GM18861 (cell line): ENCODE data around the gene NFKB2.

Experiments used
- ATAC-seq: cut with Tn5 transposase; IDR thresholded peaks from one replicate; pipeline ENCODE4 v1.9.1; 2021; ENCODE audit not compliant: unreplicated experiment

Gene NFKB2

GRCh38 chr10:102394079-102394800 is 1.3 kb upstream of the NFKB2 start:
- ATAC-seq: peak; percentile 77

GRCh38 chr10:102394801-102395399 is 605 bp upstream of the NFKB2 start:
- no peak for ATAC-seq

GRCh38 chr10:102396317-102396650 is 779 bp downstream of the NFKB2 start:
- no peak for ATAC-seq

- ATAC-seq: no peak
Measured at GRCh38 chr10:102396730-102397151, 1.2 kb downstream of the NFKB2 start.

- ATAC-seq: no peak
Measured at GRCh38 chr10:102397222-102398171, 2.0 kb downstream of the NFKB2 start.

- no peak for ATAC-seq
Measured at GRCh38 chr10:102398172-102399020, 2.9 kb downstream of the NFKB2 start.

- ATAC-seq: peak; percentile 34
Measured at GRCh38 chr10:102399217-102400021, 3.9 kb downstream of the NFKB2 start.

- ATAC-seq: no peak
Measured at GRCh38 chr10:102400076-102400475, 4.6 kb downstream of the NFKB2 start.

GRCh38 chr10:102400598-102401341 is 5.3 kb downstream of the NFKB2 start:
- ATAC-seq: no peak

- ATAC-seq: no peak
Measured at GRCh38 chr10:102401342-102401654, 5.8 kb downstream of the NFKB2 start.

GRCh38 chr10:102401735-102402511 is 6.4 kb downstream of the NFKB2 start:
- no peak for ATAC-seq

GRCh38 chr10:102402512-102402896 is 7.0 kb downstream of the NFKB2 start:
- ATAC-seq: no peak

GRCh38 chr10:102403115-102403514 is 7.6 kb downstream of the NFKB2 start:
- no peak for ATAC-seq

- no peak for ATAC-seq
Measured at GRCh38 chr10:102404361-102405107, 9.0 kb downstream of the NFKB2 start.

GRCh38 chr10:102405108-102405571 is 9.6 kb downstream of the NFKB2 start:
- no peak for ATAC-seq

GRCh38 chr10:102405632-102406031 is 10.1 kb downstream of the NFKB2 start:
- no peak for ATAC-seq

- no peak for ATAC-seq
Measured at GRCh38 chr10:102406815-102407214, 11.3 kb downstream of the NFKB2 start.
